ENCODE measurements around the gene MUS81. TPM values are rescaled to one million over a fixed set of nuclear protein-coding genes. Genes with fewer than 3 reads are reported as not detected.

The MUS81 gene
- total RNA-seq, 2 experiments from 2014 or later: 102 to 130 TPM

DNA sequence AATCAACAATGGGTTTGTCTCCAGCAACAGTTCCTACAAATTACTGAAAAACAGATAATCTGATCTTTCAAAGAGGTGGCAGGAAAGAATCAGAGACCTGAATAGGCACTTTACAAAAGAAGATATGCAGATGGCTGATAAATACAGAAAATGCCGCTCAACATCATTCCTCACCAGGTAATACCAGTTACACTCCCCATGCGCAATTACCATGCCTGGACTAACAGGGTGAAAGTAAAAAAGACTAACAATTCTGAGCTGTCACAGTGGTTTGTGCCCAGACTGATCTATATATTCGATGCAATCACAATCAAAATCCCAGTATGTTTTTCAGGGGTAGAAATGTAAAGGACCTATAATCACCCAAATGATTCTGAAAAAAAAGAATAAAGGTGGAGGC is 16.4 kb upstream of the MUS81 start:
- Histone ChIP-seq H3K4me1 (ENCODE audit: insufficient read depth, low read length, poor library complexity, severe bottlenecking) (no peaks in the 10 kb centered on the region), H2AFZ (ENCODE audit: low read length) (no peak overlapping the region), H3K79me2 (ENCODE audit: insufficient read depth, low read depth, low read length) (no peaks in the 10 kb centered on the region), H3K4me3 (ENCODE audit: low read depth, low read length, poor library complexity, severe bottlenecking) (no peak overlapping the region), H3K9me2 (ENCODE audit: insufficient read depth, low read length) (no peaks in the 10 kb centered on the region), H3K9me3 (ENCODE audit: low read length) (no peaks in the 10 kb centered on the region), H3K36me3 (ENCODE audit: insufficient read depth, low read length) (no peaks in the 10 kb centered on the region), H3K4me2 (ENCODE audit: low read length) (no peak overlapping the region), H3K27ac (ENCODE audit: low read depth, low read length, poor library complexity, severe bottlenecking) (no peak overlapping the region), H4K20me1 (ENCODE audit: insufficient read depth, low read length) (no peaks in the 10 kb centered on the region)
- DNase-seq (ENCODE audit: low spot score): no peak
- intact Hi-C loops (cut with micrococcal nuclease; ENCODE audit: unreplicated experiment): no loop called here
- CTCF ChIA-PET (ENCODE audit: unreplicated experiment): no interaction called here
- POLR2A ChIA-PET: interaction anchor here (0.7 kb wide), 1 partner anchor 1454 kb away, joined by 4 read pairs; no protein-coding TSS in a partner anchor
- BruUV-seq (replicated peaks): no TSS peak
- TF ChIP-seq, protein P1, sequence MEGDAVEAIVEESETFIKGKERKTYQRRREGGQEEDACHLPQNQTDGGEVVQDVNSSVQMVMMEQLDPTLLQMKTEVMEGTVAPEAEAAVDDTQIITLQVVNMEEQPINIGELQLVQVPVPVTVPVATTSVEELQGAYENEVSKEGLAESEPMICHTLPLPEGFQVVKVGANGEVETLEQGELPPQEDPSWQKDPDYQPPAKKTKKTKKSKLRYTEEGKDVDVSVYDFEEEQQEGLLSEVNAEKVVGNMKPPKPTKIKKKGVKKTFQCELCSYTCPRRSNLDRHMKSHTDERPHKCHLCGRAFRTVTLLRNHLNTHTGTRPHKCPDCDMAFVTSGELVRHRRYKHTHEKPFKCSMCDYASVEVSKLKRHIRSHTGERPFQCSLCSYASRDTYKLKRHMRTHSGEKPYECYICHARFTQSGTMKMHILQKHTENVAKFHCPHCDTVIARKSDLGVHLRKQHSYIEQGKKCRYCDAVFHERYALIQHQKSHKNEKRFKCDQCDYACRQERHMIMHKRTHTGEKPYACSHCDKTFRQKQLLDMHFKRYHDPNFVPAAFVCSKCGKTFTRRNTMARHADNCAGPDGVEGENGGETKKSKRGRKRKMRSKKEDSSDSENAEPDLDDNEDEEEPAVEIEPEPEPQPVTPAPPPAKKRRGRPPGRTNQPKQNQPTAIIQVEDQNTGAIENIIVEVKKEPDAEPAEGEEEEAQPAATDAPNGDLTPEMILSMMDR (conservative IDR thresholded peaks at IDR 0.05; ENCODE audit: low read length): no peak
- TF ChIP-seq EZH2phosphoT487 (IDR thresholded peaks at IDR 0.05; ENCODE audit: borderline replicate concordance, low read depth, low read length): no peak

DNA sequence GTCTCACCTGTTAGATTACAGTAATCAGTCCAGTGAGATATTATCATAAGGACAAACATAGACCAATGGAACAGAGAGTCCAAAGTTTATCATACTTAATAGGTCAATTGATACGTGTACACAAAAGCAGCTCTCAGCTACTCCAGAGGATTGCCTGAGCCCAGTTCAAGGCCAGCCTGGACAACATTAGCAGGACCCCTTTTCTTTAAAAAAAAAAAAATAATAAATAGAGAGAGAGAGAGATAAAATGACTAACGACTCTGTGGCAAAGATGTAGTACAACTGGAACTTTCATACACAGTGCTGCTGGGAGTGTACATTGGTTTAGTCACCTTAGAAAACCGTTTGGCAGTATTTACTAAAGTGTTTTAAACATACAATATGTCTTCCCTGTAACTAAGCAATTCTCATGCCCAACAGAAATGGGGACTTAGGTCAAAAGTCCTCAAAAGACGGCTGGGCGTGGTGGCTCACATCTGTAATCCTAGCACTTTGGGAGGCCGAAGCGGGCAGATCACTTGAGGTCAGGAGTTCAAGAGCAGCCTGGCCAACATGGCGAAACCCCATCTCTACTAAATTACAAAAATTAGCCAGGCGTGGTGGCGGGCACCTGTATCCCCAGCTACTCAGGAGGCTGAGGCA is 15.9 kb upstream of the MUS81 start:
- Histone ChIP-seq H3K4me1 (ENCODE audit: insufficient read depth, low read length, poor library complexity, severe bottlenecking) (no peaks in the 10 kb centered on the region), H3K4me2 (ENCODE audit: low read length) (no peak overlapping the region)

More for the DNA sequence above, 15.9 kb upstream of the MUS81 start:
- H3K27ac ChIP-seq (ENCODE audit: low read depth, low read length, poor library complexity, severe bottlenecking): no peak overlapping the region
- ChIA-PET POLR2A (interaction anchor here (0.7 kb wide), 1 partner anchor 1455 kb away, joined by 4 read pairs; no protein-coding TSS in a partner anchor), CTCF (ENCODE audit: unreplicated experiment) (no interaction called here)
- H2AFZ ChIP-seq (ENCODE audit: low read length): no peak overlapping the region
- H4K20me1 ChIP-seq (ENCODE audit: insufficient read depth, low read length): no peaks in the 10 kb centered on the region
- no peaks in the 10 kb centered on the region for H3K9me3 ChIP-seq (ENCODE audit: low read length)
- no TSS peak for BruUV-seq (replicated peaks)
- H3K79me2 ChIP-seq (ENCODE audit: insufficient read depth, low read depth, low read length): no peaks in the 10 kb centered on the region
- intact Hi-C loops (cut with micrococcal nuclease; ENCODE audit: unreplicated experiment): no loop called here
- TF ChIP-seq EZH2phosphoT487 (IDR thresholded peaks at IDR 0.05; ENCODE audit: borderline replicate concordance, low read depth, low read length): no peak
- TF ChIP-seq, protein P1 (conservative IDR thresholded peaks at IDR 0.05; ENCODE audit: low read length): no peak
- no peak for DNase-seq (ENCODE audit: low spot score)
- no peaks in the 10 kb centered on the region for H3K9me2 ChIP-seq (ENCODE audit: insufficient read depth, low read length)
- no peak overlapping the region for H3K4me3 ChIP-seq (ENCODE audit: low read depth, low read length, poor library complexity, severe bottlenecking)
- H3K36me3 ChIP-seq (ENCODE audit: insufficient read depth, low read length): no peaks in the 10 kb centered on the region
